GM21576 (cell line): Measurements from ENCODE around the gene UVRAG.
"Not testable (repeated sequence)": the region's sequence is repeated elsewhere in the genome, so short reads cannot be mapped to it uniquely, and the experiment has no call there.

Source experiments
- ATAC-seq: cut with Tn5 transposase; IDR thresholded peaks from one replicate; pipeline ENCODE4 v1.9.1; 2021; ENCODE audit warnings: mild to moderate bottlenecking, moderate library complexity; ENCODE audit not compliant: unreplicated experiment

UVRAG gene

DNA sequence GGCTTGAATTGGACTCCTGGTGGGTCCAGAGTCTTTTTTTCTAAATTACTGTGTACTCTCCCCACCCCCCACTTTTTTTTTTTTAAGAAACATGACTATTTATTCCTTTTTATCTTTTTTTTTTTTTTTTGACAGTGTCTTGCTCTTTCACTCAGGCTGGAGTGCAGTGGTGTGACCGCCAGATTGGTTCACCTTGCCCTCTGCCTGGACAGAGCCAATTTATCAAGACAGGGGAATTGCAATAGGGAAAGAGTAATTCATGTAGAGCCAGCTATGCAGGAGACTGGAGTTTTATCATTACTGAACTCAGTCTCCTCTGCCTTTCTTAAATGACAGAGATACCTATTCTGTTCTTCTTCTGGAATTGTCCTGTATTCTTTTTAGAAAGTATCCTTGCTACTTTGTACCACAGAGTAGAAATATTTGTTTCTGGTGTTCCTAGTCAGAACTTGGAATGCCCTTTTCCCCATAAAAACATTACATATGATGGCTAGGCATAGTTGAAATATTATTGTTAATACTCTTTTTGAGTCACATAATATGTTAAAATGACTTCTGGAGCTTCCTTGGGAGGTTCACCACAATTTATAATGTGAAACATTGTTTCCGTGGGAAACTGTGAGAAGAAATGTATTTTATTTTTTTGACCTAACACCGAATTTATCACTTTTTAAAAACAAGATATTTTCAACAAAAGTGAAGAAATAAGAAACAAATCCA is 95.6 kb downstream of the UVRAG start:
- no peak for ATAC-seq

DNA sequence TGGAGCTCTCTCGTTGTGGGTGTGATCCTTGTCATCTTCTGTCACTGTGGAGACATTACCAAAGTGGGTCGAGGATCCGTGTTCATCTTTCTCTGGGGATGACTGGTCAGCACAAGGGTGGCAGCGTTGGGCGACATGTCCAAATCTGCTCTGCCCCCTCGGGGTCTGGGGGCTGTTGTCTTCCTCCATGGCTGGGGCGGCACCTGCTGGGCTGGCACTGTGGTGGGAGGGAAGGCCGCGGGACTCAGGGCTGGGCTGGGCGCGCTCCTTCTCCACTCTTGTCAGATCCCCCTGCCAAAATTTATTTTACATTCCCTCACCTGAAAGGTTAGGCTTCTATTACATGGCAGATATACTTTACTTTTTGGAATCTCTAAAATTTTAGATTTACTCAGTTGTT is 96.4 kb downstream of the UVRAG start:
- no peak for ATAC-seq

DNA sequence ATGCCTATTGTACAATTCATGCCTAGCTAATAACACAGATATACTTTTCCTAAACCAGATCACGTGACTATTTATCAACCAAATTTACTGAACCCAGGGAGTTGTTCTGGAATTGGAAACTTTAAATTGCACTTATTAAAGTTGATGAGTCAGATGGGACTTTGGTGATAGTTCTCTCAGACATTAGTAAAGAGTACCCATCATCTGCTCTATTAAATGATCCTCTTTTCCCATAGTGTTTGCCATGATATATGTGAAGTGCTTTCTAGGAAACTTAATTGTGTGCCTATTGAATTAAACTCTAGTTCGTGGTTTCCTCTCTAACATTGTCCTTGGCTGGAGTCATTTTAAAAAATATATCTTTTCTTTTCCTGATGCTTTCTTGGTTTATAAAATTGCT is 99.0 kb downstream of the UVRAG start:
- no peak for ATAC-seq

DNA sequence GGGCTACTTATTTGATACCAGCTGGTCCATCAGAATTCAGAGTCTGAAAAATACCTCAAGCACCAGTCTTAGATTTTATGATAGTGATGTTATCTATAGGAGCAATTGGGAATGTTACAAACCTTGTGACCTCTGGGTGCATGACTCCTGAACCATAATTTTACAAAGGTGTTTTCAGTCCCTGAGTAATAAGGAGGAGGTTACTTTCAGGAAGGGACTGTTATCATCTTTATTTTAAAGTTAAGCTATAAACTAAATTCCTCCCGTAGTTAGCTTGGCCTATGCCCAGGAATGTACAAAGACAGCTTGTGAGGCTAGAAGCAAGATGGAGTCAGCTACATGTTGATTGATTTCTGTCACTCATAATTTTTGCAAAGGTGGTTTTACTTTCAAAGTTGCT is 101.9 kb downstream of the UVRAG start:
- ATAC-seq: no peak

DNA sequence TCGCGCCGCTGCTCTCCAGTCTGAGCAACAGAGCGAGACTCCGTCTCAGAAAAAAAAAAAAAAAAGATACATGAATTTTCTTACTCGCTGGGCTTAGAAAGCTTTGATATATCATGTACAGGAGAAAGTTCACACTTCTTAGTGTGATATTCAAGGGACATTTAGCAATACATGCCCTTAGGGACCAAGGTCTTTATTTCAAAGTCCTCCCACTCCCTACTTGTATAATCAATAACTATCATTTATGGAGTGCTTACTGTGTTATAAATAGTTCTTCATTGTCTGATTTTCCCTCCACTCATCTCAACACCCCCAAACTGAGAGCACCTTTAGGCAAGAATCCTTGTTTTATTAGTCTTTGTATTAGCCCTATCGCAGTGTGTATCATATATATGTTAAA is 103.3 kb downstream of the UVRAG start:
- no peak for ATAC-seq

DNA sequence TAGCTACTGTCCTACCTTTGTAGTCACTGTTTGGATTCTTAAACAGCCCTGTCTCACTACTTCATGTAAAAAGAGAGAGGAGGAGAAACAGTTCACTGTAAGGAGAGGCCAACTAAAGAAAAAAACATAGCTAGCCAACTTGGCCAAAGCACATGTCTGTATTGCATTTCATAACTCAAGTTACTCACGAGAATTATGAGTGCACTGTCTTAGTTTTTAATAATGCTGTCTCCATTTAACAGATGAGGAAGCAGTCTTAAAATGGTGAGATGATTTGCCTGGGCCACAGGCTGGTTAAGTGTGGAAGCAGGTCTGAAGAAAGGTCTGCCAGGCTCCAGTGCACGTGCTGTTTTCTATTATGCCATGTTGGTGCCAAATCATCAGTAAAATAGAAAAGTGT is 104.5 kb downstream of the UVRAG start:
- ATAC-seq: no peak

DNA sequence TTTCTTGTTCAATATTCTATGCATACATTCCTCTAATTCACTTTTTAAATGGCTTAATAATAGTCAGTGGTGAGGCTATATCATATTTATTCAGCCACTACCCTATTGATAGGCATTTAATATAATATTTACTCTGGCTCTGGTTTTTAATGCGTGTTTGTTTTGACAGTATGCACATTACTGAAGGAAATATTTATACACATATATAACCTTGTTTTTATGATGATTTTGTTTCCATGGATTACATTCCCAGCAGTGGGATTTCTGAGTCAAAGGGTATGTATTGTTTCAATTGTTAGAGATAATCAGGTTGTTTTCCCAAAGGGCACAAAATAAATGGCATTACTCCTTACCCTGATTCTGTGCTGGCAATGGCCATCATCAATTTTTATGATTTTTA is 105.8 kb downstream of the UVRAG start:
- ATAC-seq: no peak

DNA sequence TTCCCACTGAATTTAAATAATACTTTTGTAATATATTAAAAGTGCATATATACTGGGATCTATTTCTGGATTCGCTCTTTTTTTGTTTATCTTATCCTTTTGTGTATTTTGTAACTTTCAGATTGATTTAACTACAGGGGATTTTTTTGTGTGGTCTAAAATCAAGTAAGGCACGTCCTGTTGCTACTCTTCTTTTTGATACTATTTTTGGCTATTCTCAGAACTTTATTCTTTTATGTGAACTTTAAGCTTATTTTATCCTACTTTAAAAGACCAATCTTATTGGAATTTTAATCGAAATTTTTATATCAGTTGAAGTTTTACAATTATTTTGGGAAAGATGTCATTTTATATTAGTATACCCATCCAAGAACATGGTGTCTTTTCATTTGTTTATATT is 106.8 kb downstream of the UVRAG start:
- ATAC-seq: no peak

DNA sequence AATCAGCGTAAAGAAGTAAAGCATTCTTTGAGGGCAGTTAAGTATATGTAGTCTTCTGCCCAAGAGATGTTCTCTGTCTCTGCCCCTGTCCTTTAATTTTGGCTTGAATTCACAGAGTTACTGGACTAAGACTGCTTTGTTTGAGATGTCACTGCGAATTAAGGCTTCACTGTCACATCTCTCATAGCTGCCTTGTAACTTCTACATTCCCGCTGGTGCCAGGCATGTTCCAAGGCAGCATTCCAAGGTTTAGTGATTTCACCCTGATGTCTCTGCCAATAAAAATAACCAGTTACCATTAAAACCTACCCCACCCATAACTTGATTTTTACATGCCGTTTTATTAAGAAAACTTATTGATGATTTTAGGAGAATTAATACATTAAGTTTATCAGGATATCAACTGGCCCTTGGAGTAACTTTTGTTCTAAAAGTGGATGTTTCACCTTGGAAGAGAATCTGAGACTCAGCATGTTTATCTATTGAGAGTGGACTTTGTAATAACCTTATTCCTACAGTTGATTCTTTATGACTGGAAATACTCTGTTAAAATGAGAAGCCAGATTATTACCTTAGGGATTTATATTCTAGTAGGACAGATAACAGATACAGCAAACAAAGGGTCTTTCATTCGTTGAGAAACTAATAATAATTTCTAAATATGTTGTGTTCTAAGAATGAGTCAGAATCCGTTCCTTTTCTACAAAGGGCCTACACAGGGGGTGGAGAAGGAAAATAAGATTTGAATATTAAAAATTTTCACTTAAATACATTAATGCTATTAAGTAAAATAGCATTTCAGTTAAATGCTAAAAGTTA is 110.2 kb downstream of the UVRAG start:
- ATAC-seq: no peak

DNA sequence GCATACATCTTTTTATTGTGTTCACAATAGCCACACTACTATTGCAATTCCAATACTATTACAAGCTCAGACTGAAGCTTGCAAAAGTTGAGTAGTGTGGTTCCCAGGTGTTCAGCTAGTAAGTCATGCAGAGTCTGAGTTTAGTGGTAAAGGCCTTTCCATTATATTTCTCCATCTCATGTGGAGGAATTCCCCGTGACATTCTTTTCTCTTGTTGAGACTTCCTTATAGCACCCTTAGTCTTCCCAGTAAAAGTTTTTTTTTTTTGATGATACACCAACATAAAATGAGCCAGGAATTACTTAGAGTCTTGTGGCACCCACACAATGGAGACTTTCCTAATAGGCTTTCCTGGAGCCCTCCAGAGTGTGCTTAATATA is 110.8 kb downstream of the UVRAG start:
- no peak for ATAC-seq

DNA sequence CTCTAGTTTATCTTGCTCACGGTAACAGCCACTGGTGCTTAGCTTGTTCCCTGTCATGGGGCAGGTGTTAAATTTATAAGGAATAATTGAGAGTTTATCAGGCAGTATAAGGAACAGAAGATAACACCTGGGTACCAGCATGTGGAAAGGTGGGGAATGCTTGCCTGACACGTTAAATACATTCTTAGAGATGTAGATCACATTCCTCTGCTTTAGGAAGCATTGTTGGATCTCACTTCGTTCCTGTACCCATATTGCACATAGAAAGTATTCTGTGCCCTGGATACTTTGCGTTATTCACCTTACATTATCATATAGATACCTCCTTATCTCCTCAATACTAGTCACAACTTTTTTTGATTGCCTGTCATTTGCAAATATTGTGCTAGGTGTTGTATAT is 114.7 kb downstream of the UVRAG start:
- no peak for ATAC-seq

DNA sequence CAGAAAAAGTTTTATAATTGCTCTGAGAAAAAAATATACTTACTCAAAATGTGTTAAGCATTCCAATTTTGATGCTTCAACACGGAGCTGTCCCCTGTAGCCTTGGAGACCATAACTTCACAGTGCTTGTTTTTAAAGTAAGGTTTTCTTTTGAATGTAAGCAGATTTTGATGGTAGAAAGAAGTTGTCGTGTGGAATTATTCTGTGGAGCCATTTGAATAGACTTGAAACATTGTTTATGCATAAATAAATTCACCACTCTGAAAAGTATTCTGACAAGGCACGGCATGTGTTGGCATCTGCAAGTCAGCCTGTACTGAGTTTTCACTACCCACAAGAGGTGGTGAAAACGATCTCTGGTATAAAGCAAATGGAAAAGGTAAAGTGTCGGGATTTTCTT is 115.5 kb downstream of the UVRAG start:
- ATAC-seq: no peak

DNA sequence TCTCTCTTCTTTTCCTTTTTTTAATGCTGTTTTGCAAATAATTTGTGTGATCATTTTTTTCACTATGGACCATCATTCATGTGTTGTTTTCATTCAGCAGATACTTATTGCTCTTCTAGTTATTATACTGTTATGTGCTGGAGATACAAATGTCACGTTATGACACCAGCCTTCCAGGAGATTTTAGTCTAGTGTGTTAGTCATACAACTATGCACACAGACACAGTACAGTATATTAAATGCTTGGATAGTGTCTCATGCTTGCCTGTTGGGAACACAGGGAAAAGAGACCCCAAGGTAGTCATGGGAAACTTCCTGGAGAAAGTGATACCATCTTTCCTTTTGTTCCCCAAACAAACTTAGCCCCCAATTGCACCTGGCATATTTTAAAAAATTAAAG is 116.1 kb downstream of the UVRAG start:
- no peak for ATAC-seq

DNA sequence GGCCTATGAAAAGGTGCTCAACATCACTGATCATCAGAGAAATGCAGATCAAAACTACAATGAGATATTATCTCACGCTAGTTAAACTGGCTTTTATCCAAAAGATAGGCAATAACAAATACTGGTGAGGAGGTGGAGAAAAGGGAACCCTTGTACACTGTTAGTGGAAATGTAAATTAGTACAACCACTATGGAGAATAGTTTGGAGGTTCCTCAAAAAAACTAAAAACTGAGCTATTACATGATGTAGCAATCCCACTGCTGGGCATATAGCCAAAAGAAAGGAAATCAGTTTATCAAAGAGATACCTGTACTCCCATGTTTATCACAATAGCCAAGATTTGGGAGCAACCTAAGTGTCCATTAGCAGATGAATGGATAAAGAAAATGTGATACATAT is 118.7 kb downstream of the UVRAG start:
- ATAC-seq: not testable (repeated sequence)

DNA sequence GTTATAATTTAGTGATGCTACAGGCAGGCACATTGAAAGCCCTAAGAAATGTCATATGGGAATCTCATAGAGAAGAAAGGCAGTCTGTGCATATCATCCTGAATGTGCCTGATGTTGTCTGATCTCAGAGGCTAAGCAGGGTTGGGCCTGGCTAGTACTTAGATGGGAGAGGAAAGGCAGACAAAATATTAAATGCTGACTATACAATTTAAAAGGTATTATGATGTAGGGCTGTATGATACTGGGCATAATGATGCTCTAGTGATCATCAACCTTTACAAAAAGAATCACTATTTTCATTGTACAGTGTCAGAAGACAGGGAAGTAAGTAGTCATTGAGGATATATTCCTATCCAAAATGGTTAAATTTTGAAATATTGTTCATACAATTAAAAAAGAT is 119.8 kb downstream of the UVRAG start:
- ATAC-seq: no peak

DNA sequence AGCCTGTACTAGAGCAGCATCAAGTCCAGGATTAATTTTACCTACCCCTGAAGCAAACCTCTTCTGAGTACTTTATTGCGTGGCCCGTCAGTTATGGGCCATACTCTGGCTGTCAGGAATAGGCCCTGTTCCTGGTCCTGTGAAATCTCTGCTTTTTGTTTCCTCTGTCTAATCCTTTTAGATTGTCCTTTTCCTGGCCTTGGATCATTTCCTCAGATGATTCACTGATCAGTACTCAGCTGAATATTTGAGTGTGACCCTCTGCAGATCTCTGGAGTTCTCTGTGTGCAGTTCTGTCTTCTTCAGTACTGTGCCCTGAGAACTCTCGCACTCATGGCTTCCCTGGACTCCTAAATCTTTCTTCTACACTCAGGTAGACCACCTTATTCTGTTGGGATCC is 123.5 kb downstream of the UVRAG start:
- ATAC-seq: no peak

DNA sequence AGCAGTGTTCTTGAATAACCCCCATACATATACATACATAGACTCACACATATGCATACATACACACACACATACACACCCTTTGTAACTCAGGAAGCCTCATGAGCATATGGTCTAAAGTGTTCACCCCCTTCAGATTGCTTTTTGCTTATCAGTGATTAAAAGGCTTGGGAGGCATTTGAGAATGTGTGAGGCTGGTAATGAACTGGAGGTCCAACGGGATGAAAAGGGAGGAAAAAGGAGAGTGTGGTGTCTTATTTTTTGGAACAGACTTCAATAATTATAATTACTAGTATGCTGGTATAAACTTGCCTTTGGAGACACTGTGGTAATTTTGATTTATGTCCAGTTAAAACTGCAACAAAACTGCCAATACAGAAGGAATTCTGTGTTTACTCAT is 124.5 kb downstream of the UVRAG start:
- no peak for ATAC-seq

DNA sequence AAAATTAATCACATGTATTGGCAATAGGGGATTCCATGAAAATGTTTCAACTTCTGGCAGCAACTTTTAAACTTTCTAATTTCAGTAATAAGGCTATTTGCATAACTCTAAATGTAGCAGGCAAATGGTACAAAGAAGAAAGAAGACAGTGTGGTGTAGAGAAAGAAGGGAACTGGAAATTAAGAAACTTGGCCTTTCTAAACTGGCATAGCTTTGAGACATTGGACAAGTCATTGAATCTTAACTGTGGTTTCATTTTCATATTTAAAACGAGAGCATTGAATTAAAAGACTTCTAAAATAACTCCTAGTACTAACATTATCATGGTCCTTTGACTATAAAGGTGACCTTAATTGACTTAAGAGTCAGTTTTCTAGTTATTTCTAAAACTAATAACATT is 125.0 kb downstream of the UVRAG start:
- ATAC-seq: no peak

DNA sequence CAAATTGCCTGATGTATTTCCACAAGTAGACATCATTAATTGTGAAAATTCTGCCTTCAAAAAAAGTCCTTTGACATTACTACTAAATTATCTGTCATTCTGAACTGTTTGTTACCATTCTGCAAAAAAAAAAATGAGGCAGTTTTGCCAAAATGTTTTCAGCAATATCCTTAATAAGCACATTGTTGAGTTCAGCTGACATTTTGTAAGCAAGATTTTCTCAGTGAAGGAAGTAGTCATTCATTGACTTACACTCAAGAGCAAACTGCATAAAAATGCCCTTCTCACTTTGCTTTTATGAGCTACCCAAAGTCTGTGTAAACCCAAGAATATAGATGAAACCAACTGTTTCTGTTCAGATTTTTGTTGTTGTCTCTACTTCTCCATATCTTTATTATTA is 125.9 kb downstream of the UVRAG start:
- no peak for ATAC-seq

DNA sequence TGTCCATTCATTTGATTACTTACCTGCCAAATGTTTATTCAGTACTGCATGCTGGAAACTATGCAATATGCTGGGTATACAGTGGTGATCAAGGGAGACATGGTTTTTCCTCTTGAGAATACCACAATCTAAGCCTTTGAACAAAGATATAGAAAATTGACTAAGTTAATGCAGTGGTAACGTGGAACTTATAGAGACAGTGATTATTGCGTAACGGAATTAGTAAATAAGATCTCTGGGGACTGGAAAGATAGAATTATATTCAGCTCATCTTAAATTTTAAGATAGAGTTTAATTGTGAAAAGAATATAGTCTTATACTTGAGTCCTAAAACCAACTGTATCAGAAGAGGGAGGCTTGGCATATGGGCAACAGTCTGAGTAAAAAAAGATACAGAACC is 129.5 kb downstream of the UVRAG start:
- no peak for ATAC-seq

DNA sequence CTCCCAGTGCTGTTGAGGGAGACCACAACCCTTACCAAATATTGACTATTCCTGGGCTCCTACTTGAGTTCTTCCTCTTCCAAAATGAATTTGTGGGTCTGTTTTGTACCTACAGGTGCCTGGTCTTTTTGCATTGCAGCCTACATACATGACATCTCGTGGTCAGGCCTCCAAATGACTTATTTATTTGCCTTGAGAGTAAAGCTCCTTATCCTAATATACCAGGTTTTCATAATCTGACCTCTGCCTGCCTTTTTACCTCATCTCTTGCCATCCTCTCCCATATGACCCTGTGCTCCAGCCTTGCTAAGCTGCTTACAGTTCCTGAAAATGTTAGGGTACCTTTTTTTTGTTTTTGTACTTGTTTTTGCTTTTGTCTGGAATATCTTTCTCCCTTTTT is 130.4 kb downstream of the UVRAG start:
- ATAC-seq: no peak

DNA sequence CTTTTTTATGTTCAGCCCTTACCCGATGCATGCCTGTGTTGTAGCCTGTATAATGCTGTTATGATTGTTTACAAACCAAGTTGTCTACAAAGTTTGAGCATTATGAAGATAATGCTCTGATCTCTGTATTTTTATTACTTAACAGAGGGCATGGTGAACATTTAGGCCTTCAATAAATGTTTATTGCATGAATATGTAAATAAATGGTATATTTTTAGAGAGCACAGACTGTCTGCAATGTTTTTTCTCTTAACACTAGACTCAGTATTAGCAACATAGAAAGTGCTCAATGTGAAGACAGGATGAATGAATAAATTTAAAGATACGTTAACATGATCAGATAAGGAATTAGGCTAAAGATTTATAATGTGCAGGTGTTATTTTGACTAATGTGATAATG is 130.9 kb downstream of the UVRAG start:
- ATAC-seq: no peak
